K562 (cell line): ENCODE data around the gene CLDN15. TPM values are rescaled to one million over a fixed set of nuclear protein-coding genes. Genes with fewer than 3 reads are reported as not detected.
A peak's percentile ranks its signal among the peaks of the same experiment; 100 is the strongest.

Experiments used
- CHD4 ChIP-seq: fragments of 200-600 bp; sonication (generic); IDR thresholded peaks from 3 replicates; pipeline ENCODE4 v1.6.1; 2012; ENCODE audit warnings: low read depth, mild to moderate bottlenecking, mixed read lengths, low read length, inconsistent platforms; ENCODE audit not compliant: insufficient read depth, insufficient replicate concordance, poor library complexity, severe bottlenecking
- FOXK1 ChIP-seq: sonication (generic); formaldehyde crosslinking; IDR thresholded peaks from 2 replicates; pipeline ENCODE4 v1.8.0; 2022; ENCODE audit warnings: missing genetic modification reagents, mild to moderate bottlenecking, borderline replicate concordance
- KDM4B ChIP-seq, 2 experiments: fragments of 450-650 bp in 1 of 2; sonication (generic) in 1 of 2; IDR thresholded peaks; 2 replicates each; pipeline ENCODE4 v1.6.1; 2016 to 2017; ENCODE audit warnings: borderline replicate concordance in 2 of 2, antibody characterized with exemption in 1 of 2, low read depth in 1 of 2, mild to moderate bottlenecking in 1 of 2
- POLR2AphosphoS5 ChIP-seq: IDR thresholded peaks from 2 replicates; pipeline ENCODE4 v1.6.1; 2011; ENCODE audit warnings: mild to moderate bottlenecking, low read depth, low read length, moderate library complexity; ENCODE audit not compliant: control insufficient read depth, insufficient read depth
- VEZF1 ChIP-seq: fragments of 200-800 bp; sonication (Bioruptor generic); IDR thresholded peaks from 2 replicates; pipeline ENCODE4 v1.6.1; 2017; ENCODE audit warnings: missing genetic modification characterization, missing compliant biosample characterization
- ZFPM2 ChIP-seq: fragments of 250-450 bp; sonication (Bioruptor Pico); IDR thresholded peaks from 2 replicates; pipeline ENCODE4 v1.5.1; 2022; ENCODE audit warnings: mild to moderate bottlenecking
- ZNF232 ChIP-seq: sonication (generic); formaldehyde crosslinking; IDR thresholded peaks from 2 replicates; pipeline ENCODE4 v1.8.0; 2022; ENCODE audit warnings: mild to moderate bottlenecking, missing genetic modification reagents
- ZNF407 ChIP-seq: fragments of 450-650 bp; IDR thresholded peaks from 2 replicates; pipeline ENCODE4 v1.6.1; 2016; ENCODE audit warnings: low read depth
- polyA plus RNA-seq, 8 experiments: library from polyadenylated mRNA; depleted of rRNA in 4 of 8; stranded (reverse) in 5 of 8; unstranded in 3 of 8; fragments of >200 nt; fragmentation: Nextera tagmentation in 2 of 8; fragmentation: Illumina TruSeq in 1 of 8; extraction: Ambion mirVana in 2 of 8; extraction: Trizol in 1 of 8; gene quantifications; 2 replicates each; pipeline versions ENCODE4 v1.2.1 to v1.2.3, GENCODE V29; 2011 to 2014; ENCODE audit warnings: inconsistent platforms in 1 of 8, missing spikeins in 1 of 8
- total RNA-seq, 7 experiments: library from RNA; depleted of rRNA in 6 of 7; stranded (reverse); fragments of >200 nt in 6 of 7; fragmentation: Illumina TruSeq in 2 of 7; extraction: Trizol in 2 of 7; gene quantifications; 2 replicates each; pipeline versions ENCODE4 v1.2.1 to v1.2.3, GENCODE V29; 2011 to 2021; ENCODE audit warnings: low replicate concordance in 1 of 7

The CLDN15 gene
- total and polyA plus RNA-seq, 9 of the 15 experiments (the other 6 are each of a cell fraction or from before 2014, with no cell fraction given): 0.32 to 14.5 (median 7.4) TPM

GRCh38 chr7:101218236-101219125 lies 19.1 kb downstream of the CLDN15 start (continued):
- no peak for TF ChIP-seq ZNF407
- TF ChIP-seq ZFPM2 (CRISPR knock-in tag): no peak
- no peak for TF ChIP-seq CHD4
- 0 out of 2 replicates have a peak, but pooled peaks have one; percentile 13 for TF ChIP-seq FOXK1
- no peak; the same call in 1 of the 2 replicates for TF ChIP-seq ZNF232
- 0 out of 2 replicates have a peak, but pooled peaks have one; percentile 29 for TF ChIP-seq VEZF1
- TF ChIP-seq POLR2AphosphoS5: no peak
- no peak for TF ChIP-seq KDM4B (IDR thresholded peaks at IDR 0.05; ENCODE audit: borderline replicate concordance in 2 of 2, low read depth in 1 of 2)
